HS-5 (cell line): ENCODE measurements around the gene CYP46A1.
"Not testable (repeated sequence)": the region's sequence is repeated elsewhere in the genome, so short reads cannot be mapped to it uniquely, and the experiment has no call there.

Source experiments
- DNase-seq: peaks from one replicate; pipeline ENCODE4 v3.0.0-alpha.2; 2012; ENCODE audit warnings: low read depth

CYP46A1 gene

DNA sequence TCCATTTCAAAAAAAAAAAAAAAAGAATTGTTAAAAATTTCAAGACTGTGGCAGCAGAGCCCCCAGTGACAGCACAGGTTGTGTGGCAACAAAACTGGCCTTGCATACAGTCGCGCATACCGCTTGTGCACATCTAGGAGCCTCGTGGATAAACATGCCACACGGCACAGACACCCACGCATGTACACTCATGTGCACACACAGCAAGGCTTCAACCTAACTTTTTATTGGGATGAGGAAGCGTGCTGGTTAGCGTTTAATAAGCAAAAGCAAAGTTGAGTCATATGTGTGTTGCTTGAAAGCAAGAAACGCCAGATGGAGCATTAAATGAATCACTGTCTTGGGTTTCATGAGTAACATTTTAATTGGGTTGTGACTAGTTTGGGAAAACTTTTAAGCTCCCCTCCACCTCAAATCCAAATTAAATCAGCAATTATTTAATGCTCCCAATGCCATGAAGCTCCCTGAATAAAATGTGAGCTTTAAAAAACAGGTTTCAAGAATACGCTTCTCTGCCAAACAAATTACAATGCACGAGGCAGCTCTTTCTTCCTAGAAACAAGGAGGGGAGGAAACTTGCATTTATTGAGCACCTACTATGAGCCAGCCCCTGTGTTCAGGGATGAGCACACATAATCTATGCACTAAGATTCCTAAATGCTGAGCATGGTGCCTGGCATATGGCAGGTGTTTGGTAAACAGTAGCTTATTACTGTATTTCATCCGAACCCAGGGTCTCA, 73.4 kb downstream of the CYP46A1 start:
- DNase-seq = peak; percentile 95

DNA sequence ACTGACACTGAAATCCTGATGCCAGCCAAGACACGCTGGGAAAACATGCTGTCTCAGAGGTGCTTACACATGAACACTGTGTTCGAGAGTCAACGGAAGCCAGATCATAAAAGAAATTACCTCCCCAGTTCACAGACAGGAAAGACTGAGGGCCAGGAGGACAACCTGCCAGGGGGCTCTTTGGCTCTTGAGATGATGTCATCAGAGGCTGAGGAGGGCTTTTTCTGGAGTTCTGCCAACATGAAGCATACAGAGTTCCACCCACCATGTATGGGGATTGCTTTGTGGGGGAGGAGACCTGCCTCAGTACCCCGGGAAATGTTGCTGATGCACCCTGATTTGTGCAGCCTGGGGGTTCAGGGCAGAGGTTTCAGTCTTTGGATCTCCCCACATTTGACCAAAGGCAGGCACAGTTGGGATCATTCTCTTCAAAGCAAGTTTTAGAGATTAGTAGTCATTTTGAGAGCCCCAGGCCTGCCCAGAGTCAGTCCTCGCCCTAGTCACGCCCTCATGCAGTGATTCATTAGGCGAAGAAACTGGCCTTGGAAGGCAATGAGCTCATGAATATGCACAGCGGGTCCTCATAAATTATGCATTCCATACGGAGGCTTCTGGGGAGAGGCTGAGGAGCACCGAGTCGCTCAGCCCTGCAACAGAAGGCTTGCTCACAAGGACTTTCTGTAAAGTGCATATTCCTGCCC, 74.2 kb downstream of the CYP46A1 start:
- peak; percentile 87 for DNase-seq

DNA sequence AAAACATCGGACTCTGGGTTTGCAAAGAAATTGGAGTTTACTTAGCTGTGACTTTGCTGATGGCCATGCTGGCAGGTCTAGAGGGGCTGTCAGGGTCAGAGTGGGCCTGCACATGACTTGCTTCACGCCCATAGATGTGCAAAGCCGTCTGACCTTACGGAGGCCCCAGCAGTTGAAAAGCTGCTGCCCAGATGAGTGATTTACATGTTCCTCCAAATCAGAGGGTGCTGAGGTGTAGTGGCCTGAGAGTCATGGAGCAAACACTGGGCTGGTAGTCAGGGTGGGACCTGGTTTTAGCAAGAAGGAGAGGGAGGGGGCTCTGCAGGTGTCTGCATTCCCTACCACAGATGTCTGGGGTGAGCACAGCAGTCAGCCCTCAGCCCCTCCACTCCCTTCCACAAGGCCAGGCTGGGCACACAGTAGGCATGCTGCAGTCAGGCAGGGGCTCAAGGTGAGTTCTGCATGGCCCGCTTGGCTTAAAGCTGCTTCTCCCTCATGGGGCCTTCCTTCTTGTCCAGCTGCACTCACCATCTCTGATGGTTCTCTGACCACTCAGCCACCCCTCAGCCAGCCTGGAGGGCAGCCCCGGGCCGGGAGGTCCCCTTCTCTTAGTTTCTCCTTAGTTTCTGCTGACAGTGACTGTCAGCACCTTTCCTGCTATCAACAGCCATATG, 74.9 kb downstream of the CYP46A1 start:
- DNase-seq = no peak

DNA sequence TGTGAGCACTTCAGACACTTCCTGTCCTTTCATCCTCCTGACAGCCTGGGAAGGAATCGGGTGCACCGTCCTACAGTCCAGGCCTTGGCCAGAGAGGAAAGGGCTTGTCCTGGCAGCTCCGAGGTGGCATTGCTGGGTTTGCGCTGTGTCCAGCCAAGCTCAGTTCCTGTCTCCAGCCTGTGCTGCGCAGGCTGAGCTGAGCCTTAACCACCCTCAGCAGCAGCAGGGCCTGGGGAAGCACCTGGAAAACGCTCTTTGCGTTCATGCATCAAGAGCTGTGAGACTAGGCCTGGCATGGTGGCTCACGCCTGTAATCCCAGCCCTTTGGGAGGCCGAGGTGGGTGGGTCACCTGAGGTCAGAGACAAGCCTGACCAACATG, 75.4 kb downstream of the CYP46A1 start:
- DNase-seq = no peak

DNA sequence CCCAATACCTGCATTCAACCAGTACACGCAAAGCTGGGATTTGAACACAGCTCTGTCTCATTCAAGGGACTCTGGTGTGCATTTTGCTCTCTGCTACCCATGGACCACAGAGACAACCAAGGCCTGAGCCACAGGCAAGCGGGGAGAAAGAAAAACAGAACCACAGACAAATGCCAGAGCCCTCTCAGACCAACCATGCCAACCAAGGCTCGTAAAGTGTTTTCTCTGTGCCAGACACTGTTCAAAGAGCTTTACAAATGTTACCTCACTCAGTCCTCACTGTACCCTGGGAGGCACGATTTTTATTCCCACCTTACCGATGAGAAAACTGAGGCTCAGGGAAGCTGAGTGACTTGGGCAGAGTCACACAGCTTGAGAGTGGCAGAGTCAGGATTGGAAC, 76.7 kb downstream of the CYP46A1 start:
- no peak for DNase-seq

DNA sequence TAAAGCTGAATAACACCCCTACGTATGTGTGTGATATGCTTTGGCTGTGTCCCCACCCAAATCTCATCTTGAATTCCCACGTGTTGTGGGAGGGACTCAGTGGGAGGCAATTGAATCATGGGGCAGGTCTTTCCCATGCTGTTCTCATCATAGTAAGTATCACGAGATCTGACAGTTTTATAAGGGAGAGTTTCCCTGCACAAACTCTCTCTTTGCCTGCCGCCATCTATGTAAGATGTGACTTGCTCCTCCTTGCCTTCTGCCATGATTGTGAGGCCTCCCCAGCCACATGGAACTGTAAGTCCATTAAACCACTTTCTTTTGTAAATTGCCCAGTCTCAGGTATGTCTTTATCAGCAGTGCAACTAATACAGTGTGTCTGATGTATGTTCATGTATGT, 78.8 kb downstream of the CYP46A1 start:
- not testable (repeated sequence) for DNase-seq

DNA sequence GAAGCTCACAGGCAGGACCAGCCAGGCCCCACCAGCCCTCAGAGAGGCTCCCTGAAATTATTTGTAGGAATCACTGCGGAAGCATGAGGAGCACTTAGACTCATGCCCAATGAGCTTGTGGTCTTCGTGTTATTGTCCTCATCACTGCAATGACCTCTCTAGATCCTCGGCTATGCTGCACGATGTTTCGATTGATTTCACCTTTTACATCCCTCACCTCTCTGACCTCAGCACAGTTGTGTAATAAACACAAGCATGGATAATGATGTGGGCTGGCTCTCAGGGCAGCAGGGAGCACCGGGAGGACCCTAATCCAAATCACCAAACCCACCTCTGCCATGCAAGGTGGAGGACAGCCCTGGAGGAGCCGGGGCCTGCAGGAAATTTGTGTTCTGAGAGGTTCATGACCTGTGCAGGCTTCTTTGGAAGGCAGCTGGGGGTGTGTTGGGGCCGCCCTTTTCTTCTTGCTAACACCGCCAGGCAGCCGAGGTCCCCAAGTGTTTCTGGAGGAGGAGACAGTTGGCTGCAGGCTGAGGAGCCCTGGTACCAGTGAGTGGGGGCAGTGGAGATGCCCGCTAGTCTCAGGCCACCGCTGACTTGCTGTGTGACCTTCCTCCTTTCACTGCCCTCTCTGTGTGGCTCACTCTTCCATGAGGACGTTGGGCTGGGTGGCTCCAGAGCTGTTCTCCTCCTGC, 79.6 kb downstream of the CYP46A1 start:
- no peak for DNase-seq

DNA sequence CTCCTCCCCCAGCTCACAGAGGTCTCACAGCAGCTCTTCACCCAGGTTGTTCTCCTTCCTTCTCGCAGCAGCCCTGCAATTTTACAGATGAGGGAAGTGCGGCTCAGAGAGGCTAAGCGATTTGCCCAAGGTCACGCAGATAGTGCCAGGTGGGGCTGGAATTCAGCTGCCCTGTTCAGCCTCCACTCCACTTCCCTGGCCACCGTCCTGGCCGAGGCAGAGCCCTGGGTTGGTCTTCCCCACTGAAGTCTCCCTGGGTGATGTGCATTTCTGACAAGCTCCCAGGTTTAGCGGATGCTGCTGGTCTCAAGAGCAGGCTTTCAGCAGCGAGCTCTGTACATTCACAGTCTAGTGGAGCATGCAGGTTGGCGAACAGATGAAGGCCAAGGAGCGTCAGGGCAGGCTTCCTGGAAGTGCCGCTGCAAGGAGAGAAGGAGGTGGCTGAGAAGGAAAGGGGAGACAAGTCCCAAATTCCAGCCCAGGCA, 80.2 kb downstream of the CYP46A1 start:
- DNase-seq = no peak

DNA sequence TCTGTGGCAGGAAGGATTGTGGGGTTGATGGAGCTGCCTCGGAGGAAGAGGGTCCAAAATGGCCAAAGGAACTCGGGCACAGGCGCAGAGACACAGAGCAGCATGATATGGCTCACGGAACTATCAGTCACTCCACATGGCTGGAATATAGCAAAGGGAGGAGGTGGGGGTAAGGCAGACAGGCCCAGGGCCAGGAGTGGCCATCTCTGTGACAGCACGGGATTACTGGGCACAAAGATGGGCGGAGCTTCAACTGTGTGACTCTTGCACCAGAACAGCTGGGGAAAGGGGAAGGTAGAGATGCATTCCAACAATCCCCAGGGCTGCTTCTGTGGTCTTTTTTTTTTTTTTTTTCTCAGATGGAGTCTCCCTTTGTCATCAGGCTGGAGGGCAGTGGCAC, 84.3 kb downstream of the CYP46A1 start:
- DNase-seq = no peak

DNA sequence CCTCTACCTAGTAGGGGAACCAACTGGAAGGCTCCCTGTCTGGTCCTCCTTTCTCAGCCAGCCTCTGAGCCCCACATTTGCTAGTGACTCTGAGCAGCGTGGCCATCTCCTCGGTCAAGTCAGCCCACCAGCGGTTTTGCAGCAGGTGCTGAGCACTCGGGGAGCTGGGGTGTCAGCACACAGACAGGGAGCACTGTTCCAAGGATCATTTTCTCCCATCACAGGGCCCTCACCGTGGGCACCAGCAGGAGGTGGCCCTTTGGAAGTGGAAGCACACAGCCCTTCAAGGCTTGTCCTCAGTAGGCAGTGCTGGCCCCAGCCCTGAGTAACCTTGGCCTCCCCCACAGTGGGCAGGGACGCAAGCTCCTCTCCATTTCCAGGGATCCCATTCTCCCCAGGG, 85.0 kb downstream of the CYP46A1 start:
- no peak for DNase-seq

DNA sequence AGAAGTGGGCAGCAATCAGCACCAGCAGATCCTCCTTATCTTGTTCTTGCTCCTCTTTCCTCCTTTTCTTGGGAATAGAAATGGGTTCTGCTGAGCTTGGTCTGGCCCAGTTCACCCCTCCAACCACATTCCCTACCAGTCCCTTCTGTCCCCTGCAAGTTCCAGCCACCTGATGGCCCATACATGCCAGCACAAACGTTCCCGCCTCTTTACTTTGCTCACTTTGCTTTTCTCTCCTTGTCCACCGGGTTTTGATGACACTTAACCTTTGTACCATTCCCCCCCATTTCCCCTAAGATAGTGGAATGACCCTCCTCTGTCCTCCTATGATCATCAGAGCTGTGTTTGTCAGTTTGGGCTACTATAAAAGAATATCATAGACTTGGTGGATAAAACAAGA, 85.7 kb downstream of the CYP46A1 start:
- no peak for DNase-seq

DNA sequence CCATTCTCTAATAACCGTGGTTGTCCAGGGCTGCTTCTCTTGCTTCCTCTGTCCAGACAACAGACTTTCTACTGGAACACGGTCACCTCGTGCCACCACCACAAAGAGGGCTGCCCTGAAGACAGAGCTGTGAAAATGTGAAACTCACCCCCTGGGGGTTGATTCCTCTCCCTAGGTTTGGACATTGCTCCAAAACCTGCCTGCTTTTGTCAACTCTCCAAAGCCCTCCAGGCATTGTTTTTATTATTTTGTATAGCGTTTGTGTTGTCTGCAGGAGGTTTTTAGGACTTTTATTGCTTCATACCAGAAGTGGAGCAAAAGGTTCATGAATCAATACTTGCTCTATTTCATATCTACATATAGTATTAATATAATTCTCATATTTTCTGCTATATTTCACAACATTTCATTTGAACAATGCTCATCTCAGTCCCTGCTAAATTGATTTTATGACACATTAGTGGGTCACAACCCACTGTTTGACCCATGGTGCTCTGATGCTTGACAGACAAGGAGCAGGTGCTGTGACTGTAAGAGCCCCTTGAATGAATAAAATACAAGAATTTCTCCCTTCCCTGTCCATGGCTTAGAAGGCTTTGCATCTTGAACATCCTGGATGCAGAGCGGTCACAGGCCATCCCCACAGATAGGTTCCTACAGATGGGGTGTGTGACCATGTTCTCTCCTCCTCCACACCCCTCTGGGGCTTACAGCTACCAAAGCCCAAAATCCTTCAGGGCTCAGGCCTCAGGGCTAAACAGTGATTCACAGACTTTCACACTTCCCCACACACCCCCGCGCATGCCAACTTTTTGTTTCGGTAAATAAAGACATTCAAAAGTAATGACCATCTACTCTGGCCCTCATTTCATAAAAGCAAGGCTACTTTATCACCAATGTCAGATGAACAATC, 88.5 kb downstream of the CYP46A1 start:
- no peak for DNase-seq

DNA sequence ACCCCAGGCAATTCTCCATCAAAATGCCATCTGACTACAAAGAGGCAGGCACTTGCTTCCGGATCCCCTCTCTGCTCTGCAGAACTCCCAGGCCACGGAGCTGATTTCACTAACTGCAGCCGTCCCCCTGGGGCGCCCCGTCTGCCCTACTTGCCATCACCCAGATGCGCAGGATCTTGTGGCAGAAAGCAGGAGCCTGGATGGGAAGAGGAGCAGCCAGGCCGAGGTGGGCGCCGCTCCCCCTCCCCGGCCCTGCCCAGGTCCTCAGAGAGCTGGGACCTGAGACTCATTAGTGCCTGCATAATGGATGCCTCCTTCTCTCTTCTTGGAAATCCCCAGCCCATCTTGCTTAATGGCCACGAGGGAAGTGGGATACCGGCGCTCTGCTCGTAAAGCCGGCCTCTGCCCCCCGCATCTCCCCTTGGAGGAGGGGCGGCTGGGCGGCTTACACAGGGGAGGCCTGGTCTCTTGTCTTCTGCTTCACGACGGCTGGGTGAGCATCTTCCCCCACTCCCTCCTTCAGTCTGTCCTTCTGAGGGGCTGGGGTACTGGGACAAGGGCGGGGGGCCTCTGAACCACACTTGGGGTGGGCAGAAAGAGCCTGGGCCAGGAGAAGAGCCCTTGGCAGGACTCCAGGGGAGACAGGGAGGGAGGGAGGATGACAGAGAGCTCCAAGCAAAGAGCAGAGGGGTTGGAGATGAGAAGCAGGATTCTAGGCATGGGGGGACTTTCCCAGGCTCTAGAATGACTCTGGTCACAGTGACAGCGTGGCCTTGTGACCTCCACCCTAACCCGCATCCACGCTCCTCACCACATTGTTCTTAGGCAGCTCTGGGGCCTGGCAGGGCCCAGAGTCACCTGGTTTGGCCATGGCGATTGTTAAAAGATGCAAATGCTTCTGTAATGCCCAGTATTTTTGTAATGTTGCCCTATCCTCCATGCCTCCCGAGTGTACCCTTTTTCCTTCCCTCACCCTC, 89.7 kb downstream of the CYP46A1 start:
- DNase-seq = no peak

DNA sequence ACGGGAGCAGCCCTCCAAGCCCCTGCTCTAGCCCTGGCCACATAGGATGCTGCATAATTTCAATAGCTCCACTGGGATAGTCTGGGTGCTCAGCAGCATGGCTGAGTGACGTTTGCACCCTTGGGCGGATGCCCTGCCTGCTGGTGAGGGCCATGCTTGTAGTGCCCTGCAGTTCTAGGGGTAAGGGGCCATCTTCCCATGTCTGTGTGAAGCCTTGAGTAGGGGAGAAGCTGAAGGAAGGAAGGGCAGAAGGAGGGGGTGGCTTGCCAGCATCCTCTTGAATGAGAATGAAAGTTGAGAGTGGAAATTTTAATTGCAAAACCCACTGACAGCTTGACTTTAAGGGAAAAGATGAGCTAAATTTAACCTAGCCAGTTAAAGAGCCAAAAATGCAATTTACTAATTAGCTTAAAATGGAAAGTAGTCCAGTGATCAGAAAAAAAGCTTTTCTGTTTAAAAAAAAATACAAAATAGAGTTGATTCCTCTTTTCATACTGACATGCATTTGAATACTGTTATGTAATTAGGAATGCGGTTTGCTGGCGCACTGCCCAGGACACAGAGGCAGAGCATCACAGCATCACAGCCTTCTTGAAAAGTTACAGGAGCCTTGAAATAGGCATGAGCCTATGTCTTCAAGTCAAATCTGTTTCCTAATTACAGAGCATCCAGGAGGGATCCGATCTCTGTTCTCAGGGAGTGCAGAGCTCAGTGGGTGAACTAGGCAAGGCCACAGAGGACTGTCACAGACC, 90.6 kb downstream of the CYP46A1 start:
- DNase-seq = no peak

DNA sequence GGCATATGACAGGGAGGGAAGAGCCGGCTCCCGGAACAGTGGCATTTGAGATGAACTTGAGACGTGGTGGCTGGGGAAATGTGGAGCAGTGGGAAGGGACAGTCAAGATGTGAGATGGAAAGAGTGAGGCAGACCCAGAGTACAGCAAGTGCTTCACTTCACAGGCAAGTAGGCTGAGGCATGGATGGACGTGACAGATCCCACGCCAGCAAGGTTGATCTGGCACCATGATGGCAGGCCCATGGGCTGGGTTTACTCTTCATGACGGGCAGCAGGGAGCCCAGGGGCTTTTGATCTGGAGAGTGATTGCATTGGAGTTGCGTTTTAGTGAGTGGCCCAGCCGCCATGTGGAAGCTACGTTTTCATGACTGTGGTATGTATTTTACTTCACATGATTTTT, 91.3 kb downstream of the CYP46A1 start:
- DNase-seq = no peak
